SK-N-MC (cell line): Measurements from ENCODE around the gene SGPP1.
"Not testable (repeated sequence)": the region's sequence is repeated elsewhere in the genome, so short reads cannot be mapped to it uniquely, and the experiment has no call there.

Source experiments
- DNase-seq: peaks from one replicate; pipeline ENCODE4 v3.0.0-alpha.2; 2011; ENCODE audit warnings: low read depth, low spot score
- H3K27ac ChIP-seq: fragments of 200-600 bp; sonication (generic); 2 replicates; pipeline ENCODE4 v1.5.1; 2016; ENCODE audit warnings: mixed run types
- H3K36me3 ChIP-seq: fragments of 200-600 bp; sonication (generic); 2 replicates; pipeline ENCODE4 v1.6.1; 2017; ENCODE audit warnings: antibody characterized with exemption, low read length, mixed read lengths; ENCODE audit not compliant: insufficient read depth
- H3K4me3 ChIP-seq: fragments of 200-600 bp; sonication (generic); 2 replicates; pipeline ENCODE4 v1.5.1; 2016
- H3K9ac ChIP-seq: fragments of 200-600 bp; sonication (generic); 2 replicates; pipeline ENCODE4 v1.8.0; 2017; ENCODE audit warnings: mixed run types, mixed read lengths; ENCODE audit not compliant: insufficient read length
- H3K9me3 ChIP-seq: fragments of 200-600 bp; sonication (generic); 2 replicates; pipeline ENCODE4 v1.6.1; 2017; ENCODE audit warnings: low read depth, mild to moderate bottlenecking, antibody characterized with exemption, low read length, moderate library complexity, mixed read lengths
- EZH2 ChIP-seq: fragments of 200-600 bp; sonication (generic); IDR thresholded peaks from one replicate; pipeline ENCODE4 v1.6.1; 2017; ENCODE audit warnings: antibody characterized with exemption
- FOXP2 ChIP-seq: optimal IDR thresholded peaks from 2 replicates; pipeline ENCODE3; 2011; ENCODE audit warnings: mild to moderate bottlenecking, moderate library complexity; ENCODE audit not compliant: insufficient read depth; ENCODE audit errors: extremely low read length, control extremely low read depth
- POLR2AphosphoS5 ChIP-seq: IDR thresholded peaks from 2 replicates; pipeline ENCODE4 v1.6.1; 2012; ENCODE audit warnings: mild to moderate bottlenecking, low read depth, low read length, borderline replicate concordance

The SGPP1 gene

GRCh38 chr14:63641473-63642228, 86.2 kb downstream of the SGPP1 start, which contains the start of gene WDR89:
TSS of gene WDR89 (minus strand) at chr14:63641871. CDS start at chr14:63599942, 41,929 bp downstream.
- TF ChIP-seq POLR2AphosphoS5: peak; percentile 84
- no peak for TF ChIP-seq FOXP2
- TF ChIP-seq EZH2: no peak
- Histone ChIP-seq H3K9ac (peak within 1 kb of the TSS; percentile 93), H3K27ac (peak within 1 kb of the TSS; percentile 96), H3K4me3 (peak within 1 kb of the TSS; percentile 89), H3K36me3 (peaks cover 30% of the 10 kb centered on the region), H3K9me3 (no peaks in the 10 kb centered on the region)
- DNase-seq: peak; percentile 99

GRCh38 chr14:63638493-63638892, 89.4 kb downstream of the SGPP1 start:
- no peak for DNase-seq
- H3K9ac ChIP-seq: no peak overlapping the region
- peaks cover 38% of the 10 kb centered on the region for H3K36me3 ChIP-seq
- no peak overlapping the region for H3K27ac ChIP-seq
- no peak for TF ChIP-seq EZH2
- no peak for TF ChIP-seq POLR2AphosphoS5
- no peak overlapping the region for H3K4me3 ChIP-seq
- H3K9me3 ChIP-seq: no peaks in the 10 kb centered on the region

- not testable (repeated sequence) for H3K27ac ChIP-seq, DNase-seq, H3K9ac ChIP-seq, H3K9me3 ChIP-seq, H3K4me3 ChIP-seq
- peaks cover 38% of the 10 kb centered on the region for H3K36me3 ChIP-seq
Observed at GRCh38 chr14:63636094-63636635, 91.7 kb downstream of the SGPP1 start.
